ENCODE results near the gene TMEM156. TPM values are rescaled to one million over a fixed set of nuclear protein-coding genes. Genes with fewer than 3 reads are reported as not detected.

Gene TMEM156
- total RNA-seq, 2 donors from 2014 or later = not detected

DNA sequence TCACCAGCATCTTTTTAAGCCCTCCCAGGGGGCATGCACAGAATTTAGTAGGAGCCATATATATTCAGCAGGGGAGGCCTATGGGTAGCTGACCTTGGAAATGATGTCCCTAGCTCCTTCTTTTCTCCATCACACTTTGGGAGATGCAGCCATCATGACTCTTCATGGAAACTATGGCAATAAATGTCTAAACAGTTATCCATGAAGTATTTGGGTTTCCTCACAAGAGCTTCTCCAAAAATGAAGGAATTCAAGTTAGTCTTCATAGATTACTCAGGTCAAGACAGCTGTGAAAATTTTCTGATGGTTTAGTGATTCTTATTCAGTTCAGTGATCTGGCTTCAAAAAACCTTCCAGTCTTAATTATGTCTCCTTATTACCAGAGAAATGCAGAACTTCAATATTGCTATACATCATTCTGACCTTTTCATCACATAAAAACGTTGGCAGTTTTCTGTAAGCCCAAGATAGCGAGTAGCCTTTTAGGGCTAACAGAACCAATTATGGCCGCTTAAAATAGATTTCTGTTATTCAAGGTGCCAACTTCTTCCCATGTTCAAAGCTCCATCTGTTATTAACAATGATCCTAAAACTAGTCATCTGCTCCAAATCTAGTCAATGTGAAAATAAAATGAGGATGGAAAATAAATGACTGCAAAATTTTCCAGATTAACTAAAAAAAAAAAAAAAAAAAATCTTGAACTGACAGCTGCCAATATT, 52.5 kb downstream of the TMEM156 start:
- no peaks in the 10 kb centered on the region for H3K27me3 Mint-ChIP-seq (ENCODE audit: insufficient read depth)

DNA sequence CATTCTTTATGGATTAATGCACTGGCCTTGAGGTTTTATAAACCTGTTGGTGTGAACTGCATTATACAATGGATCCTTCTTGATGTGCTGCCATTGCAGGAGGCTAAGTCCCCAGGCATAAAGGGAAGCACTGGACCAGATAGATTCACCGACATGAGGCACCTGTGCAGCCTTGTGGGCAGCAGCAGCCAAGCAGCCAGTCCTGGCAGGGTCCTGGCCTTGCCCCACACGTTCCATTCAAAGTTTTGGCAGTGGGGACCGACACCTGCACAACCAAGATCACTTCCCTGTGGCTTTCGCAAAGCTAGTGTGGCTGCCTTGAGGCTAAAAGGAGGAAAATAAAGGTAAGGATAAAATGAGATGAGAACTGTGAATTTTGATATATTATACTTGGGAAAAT, 53.1 kb downstream of the TMEM156 start:
- H3K27me3 ChIP-seq (ENCODE audit: control insufficient read depth, insufficient read depth, low read length, poor library complexity, severe bottlenecking) = no peaks in the 10 kb centered on the region
- no peaks in the 10 kb centered on the region for H3K36me3 ChIP-seq (ENCODE audit: control insufficient read depth, insufficient read depth, low read length)
- DNase-seq = no peak
- no peaks in the 10 kb centered on the region for H3K27me3 Mint-ChIP-seq (ENCODE audit: insufficient read depth)
- no peaks in the 10 kb centered on the region for H3K36me3 Mint-ChIP-seq (ENCODE audit: low read depth)
- H3K4me1 Mint-ChIP-seq = no peaks in the 10 kb centered on the region
- H3K9me3 Mint-ChIP-seq = no peaks in the 10 kb centered on the region
- H3K4me1 ChIP-seq (ENCODE audit: control insufficient read depth, insufficient read depth, low read length) = no peaks in the 10 kb centered on the region
- 85 to 100% methylated on average over 1 to 4 of the region's 4 CpGs for WGBS, 2 experiments (ENCODE audit: insufficient coverage in 1 of 2, insufficient read length in 1 of 2)
- TF ChIP-seq, protein P1, sequence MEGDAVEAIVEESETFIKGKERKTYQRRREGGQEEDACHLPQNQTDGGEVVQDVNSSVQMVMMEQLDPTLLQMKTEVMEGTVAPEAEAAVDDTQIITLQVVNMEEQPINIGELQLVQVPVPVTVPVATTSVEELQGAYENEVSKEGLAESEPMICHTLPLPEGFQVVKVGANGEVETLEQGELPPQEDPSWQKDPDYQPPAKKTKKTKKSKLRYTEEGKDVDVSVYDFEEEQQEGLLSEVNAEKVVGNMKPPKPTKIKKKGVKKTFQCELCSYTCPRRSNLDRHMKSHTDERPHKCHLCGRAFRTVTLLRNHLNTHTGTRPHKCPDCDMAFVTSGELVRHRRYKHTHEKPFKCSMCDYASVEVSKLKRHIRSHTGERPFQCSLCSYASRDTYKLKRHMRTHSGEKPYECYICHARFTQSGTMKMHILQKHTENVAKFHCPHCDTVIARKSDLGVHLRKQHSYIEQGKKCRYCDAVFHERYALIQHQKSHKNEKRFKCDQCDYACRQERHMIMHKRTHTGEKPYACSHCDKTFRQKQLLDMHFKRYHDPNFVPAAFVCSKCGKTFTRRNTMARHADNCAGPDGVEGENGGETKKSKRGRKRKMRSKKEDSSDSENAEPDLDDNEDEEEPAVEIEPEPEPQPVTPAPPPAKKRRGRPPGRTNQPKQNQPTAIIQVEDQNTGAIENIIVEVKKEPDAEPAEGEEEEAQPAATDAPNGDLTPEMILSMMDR (conservative IDR thresholded peaks at IDR 0.05) = no peak
- H3K27ac ChIP-seq (ENCODE audit: low read depth, low read length) = no peak overlapping the region
- no peak overlapping the region for H3K4me3 Mint-ChIP-seq
- H3K4me3 ChIP-seq (ENCODE audit: low read length) = no peak overlapping the region
- H3K27ac Mint-ChIP-seq = no peak overlapping the region
- H3K9me3 ChIP-seq (ENCODE audit: control insufficient read depth, low read length) = no peaks in the 10 kb centered on the region
- no peak overlapping the region for H3K9ac ChIP-seq (ENCODE audit: extremely low read depth, low read length, poor library complexity, severe bottlenecking)

More for the DNA sequence above, 52.5 kb downstream of the TMEM156 start:
- DNase-seq = no peak
- Histone ChIP-seq H3K36me3 (ENCODE audit: control insufficient read depth, insufficient read depth, low read length) (no peaks in the 10 kb centered on the region), H3K27me3 (ENCODE audit: control insufficient read depth, insufficient read depth, low read length, poor library complexity, severe bottlenecking) (no peaks in the 10 kb centered on the region), H3K9me3 (ENCODE audit: control insufficient read depth, low read length) (no peaks in the 10 kb centered on the region), H3K27ac (ENCODE audit: low read depth, low read length) (no peak overlapping the region), H3K4me3 (ENCODE audit: low read length) (no peak overlapping the region), H3K9ac (ENCODE audit: extremely low read depth, low read length, poor library complexity, severe bottlenecking) (no peak overlapping the region), H3K4me1 (ENCODE audit: control insufficient read depth, insufficient read depth, low read length) (no peaks in the 10 kb centered on the region)
- TF ChIP-seq, protein P1 (conservative IDR thresholded peaks at IDR 0.05) = no peak
- no peaks in the 10 kb centered on the region for H3K9me3 Mint-ChIP-seq
- H3K27ac Mint-ChIP-seq = no peak overlapping the region
- H3K36me3 Mint-ChIP-seq (ENCODE audit: low read depth) = no peaks in the 10 kb centered on the region
- no peak overlapping the region for H3K4me3 Mint-ChIP-seq
- 88 to 89% methylated on average over 2 to 3 of the region's 3 CpGs for WGBS, 2 experiments (ENCODE audit: insufficient coverage in 1 of 2, insufficient read length in 1 of 2)
- no peaks in the 10 kb centered on the region for H3K4me1 Mint-ChIP-seq

DNA sequence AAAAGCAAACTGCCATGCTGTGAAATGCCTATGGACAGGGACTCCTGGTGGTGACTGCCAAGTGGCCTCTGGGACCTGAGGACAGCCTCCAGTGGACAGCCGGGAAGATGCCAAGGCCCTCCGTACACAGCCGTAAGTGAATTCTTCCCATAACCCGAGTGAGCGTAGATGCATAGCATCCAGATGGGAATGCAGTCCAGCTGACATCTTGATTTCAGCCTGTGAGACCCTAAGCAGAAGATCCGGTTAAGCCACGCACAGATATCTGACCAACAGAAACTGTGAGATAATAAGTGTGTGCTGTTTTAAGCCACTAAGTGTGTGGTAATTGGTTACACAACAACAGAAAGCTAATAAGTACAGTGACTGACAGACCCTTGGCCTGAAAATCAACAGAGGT, 55.9 kb downstream of the TMEM156 start:
- 92 to 93% methylated on average over 7 of the region's 7 CpGs for WGBS, 2 experiments (ENCODE audit: insufficient coverage in 1 of 2, insufficient read length in 1 of 2)
- Mint-ChIP-seq H3K27ac (no peak overlapping the region), H3K27me3 (ENCODE audit: insufficient read depth) (no peaks in the 10 kb centered on the region), H3K4me1 (no peaks in the 10 kb centered on the region), H3K4me3 (no peak overlapping the region), H3K9me3 (no peaks in the 10 kb centered on the region), H3K36me3 (ENCODE audit: low read depth) (no peaks in the 10 kb centered on the region)
- TF ChIP-seq, protein P1 (conservative IDR thresholded peaks at IDR 0.05) = no peak
- Histone ChIP-seq H3K4me3 (ENCODE audit: low read length) (no peak overlapping the region), H3K9me3 (ENCODE audit: control insufficient read depth, low read length) (no peaks in the 10 kb centered on the region), H3K9ac (ENCODE audit: extremely low read depth, low read length, poor library complexity, severe bottlenecking) (no peak overlapping the region), H3K27me3 (ENCODE audit: control insufficient read depth, insufficient read depth, low read length, poor library complexity, severe bottlenecking) (no peaks in the 10 kb centered on the region), H3K4me1 (ENCODE audit: control insufficient read depth, insufficient read depth, low read length) (no peaks in the 10 kb centered on the region), H3K36me3 (ENCODE audit: control insufficient read depth, insufficient read depth, low read length) (no peaks in the 10 kb centered on the region), H3K27ac (ENCODE audit: low read depth, low read length) (no peak overlapping the region)
- DNase-seq = no peak

Data from endodermal cell (in vitro differentiated cells).